T follicular helper cell (primary cell): ENCODE data around the gene LRAT.

Experiments
- DNase-seq: peaks from one replicate; pipeline ENCODE4 v3.0.0-alpha.2; 2020; ENCODE audit warnings: low read depth

LRAT gene

DNA sequence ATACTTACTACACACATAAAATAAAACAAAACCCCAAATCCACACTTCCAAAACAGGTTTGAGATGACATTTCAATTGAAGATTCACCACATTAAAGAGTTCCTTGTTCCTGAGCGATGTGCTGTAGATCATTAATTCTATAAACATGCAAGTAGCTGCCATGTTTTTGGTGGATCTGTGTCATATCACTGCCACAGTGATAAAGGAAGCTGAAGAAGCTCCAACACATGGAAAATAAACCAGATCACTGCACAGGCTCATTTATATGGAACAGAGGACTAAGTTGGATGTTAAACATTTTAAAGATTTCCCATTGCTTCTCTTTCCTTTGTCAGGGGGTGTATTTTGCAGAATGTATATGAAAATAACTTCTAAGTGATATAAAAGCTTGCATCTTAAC is 34.5 kb downstream of the LRAT start:
- DNase-seq = no peak

DNA sequence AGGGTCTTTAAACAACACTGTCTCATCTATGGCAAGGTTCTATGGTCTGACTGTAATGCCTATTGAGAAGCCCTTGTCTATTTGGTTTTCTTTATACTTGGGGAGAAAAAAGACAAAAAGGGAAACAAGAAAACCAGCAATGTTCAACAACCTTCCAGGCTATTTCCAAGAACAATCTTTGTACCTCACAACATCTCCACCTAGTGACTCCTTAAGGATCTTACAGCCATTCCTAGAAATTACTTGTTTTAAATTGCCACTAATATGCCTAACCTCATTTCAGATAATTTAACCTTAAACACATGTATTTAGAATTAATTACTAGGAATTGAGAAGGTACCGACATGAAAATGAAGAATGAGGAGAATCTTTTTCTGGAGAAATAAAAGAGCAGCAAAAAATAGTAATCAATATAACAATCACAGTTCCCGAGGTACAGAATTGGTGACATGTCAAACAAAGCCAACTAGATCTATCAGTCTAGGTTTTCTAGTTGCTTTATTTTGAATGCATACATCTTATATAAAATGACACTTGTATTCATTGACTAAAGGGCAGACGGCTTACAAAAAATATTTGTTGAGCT is 35.7 kb downstream of the LRAT start:
- DNase-seq = no peak

DNA sequence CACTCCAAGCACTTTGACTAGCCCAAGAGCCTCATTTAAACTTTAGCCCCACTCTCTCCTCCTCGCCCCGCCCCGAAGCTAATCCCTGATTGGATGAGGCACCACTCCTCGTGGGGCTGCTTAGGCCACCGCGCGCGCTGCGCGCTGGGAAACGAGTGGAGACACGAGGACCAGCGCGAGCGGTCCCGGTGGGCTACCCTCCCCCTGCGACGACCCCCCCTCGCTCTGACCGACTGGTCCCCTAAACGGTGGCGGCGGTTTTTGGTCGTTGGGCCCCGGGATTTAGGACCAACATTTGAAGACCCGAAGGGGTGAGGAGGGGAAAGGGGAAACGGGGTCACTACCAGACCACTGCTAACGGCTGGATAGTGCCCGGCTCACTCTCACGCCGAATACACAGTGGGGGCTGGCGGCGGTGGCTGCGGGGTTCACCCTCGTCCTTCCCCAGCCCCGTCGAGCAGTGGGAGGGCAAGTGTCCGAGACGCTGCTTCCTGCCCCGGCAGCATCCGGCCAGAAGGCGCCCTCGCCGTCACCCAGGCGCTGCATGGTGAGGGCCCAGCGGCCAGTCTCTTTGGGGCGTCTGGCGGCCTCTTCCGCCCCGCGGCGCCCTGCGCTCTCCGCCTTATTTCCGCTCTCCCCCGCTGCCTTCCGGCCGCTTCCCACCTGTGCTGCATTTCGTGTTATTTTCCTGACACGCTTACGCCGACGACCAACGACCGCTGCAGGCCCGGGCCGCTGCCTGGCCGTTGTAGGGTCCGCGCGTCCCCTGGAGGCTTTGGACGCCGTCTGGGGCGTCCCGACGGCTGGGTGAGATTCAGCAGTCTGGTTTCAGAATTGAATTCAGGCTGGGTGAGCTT is 37.6 kb downstream of the LRAT start, which contains the start of gene RBM46:
RBM46 (plus strand) TSS at position 147 of the 857 bp plus-strand sequence. CDS start 15,481 bp downstream, outside the sequence.
- DNase-seq = no peak

DNA sequence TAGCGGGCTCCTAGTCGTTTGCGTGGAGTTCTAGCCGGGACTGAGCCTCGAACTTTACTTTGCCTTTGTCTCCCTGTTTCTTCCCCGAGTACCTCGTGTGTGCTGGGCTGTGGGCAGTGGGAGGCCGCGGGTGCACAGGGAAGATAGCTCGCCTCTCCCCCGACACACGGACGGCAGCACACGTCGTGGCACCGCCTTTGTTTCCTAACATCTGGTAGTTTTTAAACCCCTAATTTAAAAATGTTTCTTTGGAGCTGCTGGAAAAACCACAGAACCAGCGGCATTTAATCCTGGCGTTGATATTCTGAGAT is 38.1 kb downstream of the LRAT start:
- DNase-seq = no peak
